ENCODE measurements around the gene IL18R1.

DNA sequence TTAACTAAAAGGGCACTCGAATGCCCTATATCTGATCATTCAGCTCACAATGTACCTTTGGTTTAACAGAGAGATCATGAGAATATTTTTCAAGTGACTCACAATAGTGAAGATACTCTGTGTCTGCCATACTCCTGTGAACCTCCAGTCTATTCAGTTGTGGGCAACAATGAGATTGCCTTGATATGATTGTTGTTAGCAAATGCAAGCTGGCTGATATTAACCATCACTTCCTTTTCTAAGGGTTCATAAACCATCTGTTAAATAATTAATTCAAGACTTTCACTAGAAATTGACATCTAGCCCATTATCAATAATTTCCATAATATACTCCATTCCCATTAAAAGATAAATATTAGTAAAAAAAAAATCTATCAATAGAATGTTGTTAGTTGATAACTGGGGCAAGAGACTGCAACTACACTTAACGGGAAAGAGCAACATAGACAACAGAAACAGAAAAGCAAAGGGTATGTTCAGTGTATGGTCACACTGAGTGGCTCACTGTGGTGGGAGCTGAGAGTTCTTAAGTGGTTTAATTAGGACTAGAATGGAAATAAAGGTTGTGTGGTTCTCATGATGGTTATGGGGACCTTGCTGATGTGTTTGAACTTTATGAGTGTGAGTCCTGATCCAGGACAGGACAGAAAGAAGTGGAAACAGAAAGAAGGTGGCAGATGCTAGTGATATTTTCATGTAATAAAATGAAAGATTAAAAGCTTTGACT lies 79.2 kb downstream of the IL18R1 start:
- TF ChIP-seq, protein P1, sequence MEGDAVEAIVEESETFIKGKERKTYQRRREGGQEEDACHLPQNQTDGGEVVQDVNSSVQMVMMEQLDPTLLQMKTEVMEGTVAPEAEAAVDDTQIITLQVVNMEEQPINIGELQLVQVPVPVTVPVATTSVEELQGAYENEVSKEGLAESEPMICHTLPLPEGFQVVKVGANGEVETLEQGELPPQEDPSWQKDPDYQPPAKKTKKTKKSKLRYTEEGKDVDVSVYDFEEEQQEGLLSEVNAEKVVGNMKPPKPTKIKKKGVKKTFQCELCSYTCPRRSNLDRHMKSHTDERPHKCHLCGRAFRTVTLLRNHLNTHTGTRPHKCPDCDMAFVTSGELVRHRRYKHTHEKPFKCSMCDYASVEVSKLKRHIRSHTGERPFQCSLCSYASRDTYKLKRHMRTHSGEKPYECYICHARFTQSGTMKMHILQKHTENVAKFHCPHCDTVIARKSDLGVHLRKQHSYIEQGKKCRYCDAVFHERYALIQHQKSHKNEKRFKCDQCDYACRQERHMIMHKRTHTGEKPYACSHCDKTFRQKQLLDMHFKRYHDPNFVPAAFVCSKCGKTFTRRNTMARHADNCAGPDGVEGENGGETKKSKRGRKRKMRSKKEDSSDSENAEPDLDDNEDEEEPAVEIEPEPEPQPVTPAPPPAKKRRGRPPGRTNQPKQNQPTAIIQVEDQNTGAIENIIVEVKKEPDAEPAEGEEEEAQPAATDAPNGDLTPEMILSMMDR (IDR thresholded peaks at IDR 0.05; ENCODE audit: insufficient read depth, low read depth, low read length) = no peak
- TF ChIP-seq EZH2 (IDR thresholded peaks at IDR 0.05; ENCODE audit: insufficient read depth, low read length) = no peak
